Lung (tissue), 12 donors: ENCODE measurements around the gene WDR38. TPM values are rescaled to one million over a fixed set of nuclear protein-coding genes. Genes with fewer than 3 reads are reported as not detected.
"Not testable (repeated sequence)": the region's sequence is repeated elsewhere in the genome, so short reads cannot be mapped to it uniquely, and the experiment has no call there.

ENCODE experiments used
- ATAC-seq: fragments of 200-7000 bp; cut with Tn5 transposase; one replicate; pipeline ENCODE4 v1.9.1; 2020; ENCODE audit warnings: moderate number of reproducible peaks; ENCODE audit not compliant: insufficient read depth, low FRiP score
- DNase-seq, 3 donors: peaks; one replicate each; pipeline ENCODE4 v3.0.0-alpha.2; 2013 to 2017
- H3K27ac ChIP-seq, 2 donors: one replicate each; pipeline ENCODE4 v1.5.1; 2013; ENCODE audit warnings: mild to moderate bottlenecking in 2 of 2, moderate library complexity in 2 of 2, control low read depth in 1 of 2, inconsistent platforms in 1 of 2, low read depth in 1 of 2, low read length in 1 of 2
- H3K27me3 ChIP-seq, 3 donors: one replicate each; pipeline ENCODE4 v1.5.1; 2013; ENCODE audit warnings: low read length in 2 of 3; ENCODE audit not compliant: control insufficient read depth in 3 of 3, insufficient read depth in 3 of 3
- H3K36me3 ChIP-seq, 4 donors: one replicate each; pipeline ENCODE4 v1.5.1; 2013; ENCODE audit warnings: low read length in 4 of 4, mild to moderate bottlenecking in 1 of 4, moderate library complexity in 1 of 4; ENCODE audit not compliant: control insufficient read depth in 4 of 4, insufficient read depth in 4 of 4
- H3K4me1 ChIP-seq, 5 donors: one replicate each; pipeline ENCODE4 v1.5.1; 2013; ENCODE audit warnings: low read length in 5 of 5, mild to moderate bottlenecking in 2 of 5, moderate library complexity in 1 of 5; ENCODE audit not compliant: control insufficient read depth in 5 of 5, insufficient read depth in 5 of 5
- H3K4me3 ChIP-seq: one replicate; pipeline ENCODE4 v1.5.1; 2013; ENCODE audit warnings: mild to moderate bottlenecking, control low read depth, moderate library complexity
- H3K9ac ChIP-seq, 2 donors: one replicate each; pipeline ENCODE4 v1.5.1; 2013; ENCODE audit warnings: low read length in 2 of 2, control low read depth in 1 of 2; ENCODE audit not compliant: insufficient read depth in 1 of 2
- H3K9me3 ChIP-seq, 4 donors: one replicate each; pipeline ENCODE4 v1.5.1; 2013; ENCODE audit warnings: low read length in 3 of 4, mild to moderate bottlenecking in 1 of 4, moderate library complexity in 1 of 4; ENCODE audit not compliant: control insufficient read depth in 4 of 4, insufficient read depth in 3 of 4
- WGBS, 2 donors: extraction: QIAGEN DNeasy Blood & Tissue Kit; methylation state at CpG; one replicate each; pipeline ENCODE4 v1.1.7; 2013; 5-methylcytosine and 5-hydroxymethylcytosine counted together
- polyA plus RNA-seq, 2 donors: library from polyadenylated mRNA; stranded (reverse); fragments of 200-250 nt; gene quantifications; one replicate each; pipeline ENCODE4 v1.2.1, GENCODE V29; 2013
- total RNA-seq, 2 donors: library from RNA; depleted of rRNA in 1 of 2; stranded (reverse); fragments of >200 nt in 1 of 2; gene quantifications; one replicate each; pipeline ENCODE4 v1.2.1, GENCODE V29; 2014 to 2021
- TF ChIP-seq, protein P1 (sequence below): IDR thresholded peaks from 2 replicates; pipeline ENCODE4 v1.5.1; 2012; ENCODE audit warnings: mild to moderate bottlenecking; ENCODE audit errors: control extremely low read depth, extremely low read depth
- donor health status: control.
- donor health status: control.
- donor health status: Bipolar disorder and iron deficiency.
- donor health status: healthy.
- donor health status: DM: yes; HTN: yes; CAD: no.

Gene WDR38
- total and polyA plus RNA-seq, 4 donors = 6.0 to 28.9 (median 12.1) TPM

DNA sequence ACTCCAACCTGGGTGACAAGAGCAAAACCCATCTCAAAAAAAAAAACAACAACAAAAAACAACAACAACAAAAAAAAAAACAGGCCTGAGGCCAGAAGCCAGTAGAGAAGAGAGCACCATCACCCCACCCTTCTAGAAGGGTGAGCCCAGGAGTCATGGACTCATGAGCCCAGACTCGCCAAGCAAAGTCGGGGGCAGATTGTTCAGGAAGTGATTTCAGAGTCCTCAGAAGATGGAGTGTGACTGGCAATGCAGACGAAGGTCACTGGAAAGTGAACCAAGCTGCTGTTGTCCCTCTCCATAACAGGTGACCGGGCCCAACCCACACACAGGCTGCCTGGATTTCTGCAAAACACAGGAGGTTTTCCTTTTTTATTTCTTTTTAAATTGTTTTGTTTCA, 9.0 kb upstream of the WDR38 start:
- Histone ChIP-seq H3K27me3 (no peaks in the 10 kb centered on the region), H3K36me3 (no peaks in the 10 kb centered on the region), H3K27ac (no peak overlapping the region), H3K4me1 (peaks cover 0 to 4% (median 0%) of the 10 kb centered on the region in 5 donors), H3K9ac (no peak overlapping the region), H3K4me3 (no peak overlapping the region), H3K9me3 (no peaks in the 10 kb centered on the region)
- WGBS, 2 donors = 68 to 72% methylated on average over 4 of the region's 4 CpGs
- ATAC-seq (no peak), DNase-seq (no peak)
- TF ChIP-seq, protein P1, sequence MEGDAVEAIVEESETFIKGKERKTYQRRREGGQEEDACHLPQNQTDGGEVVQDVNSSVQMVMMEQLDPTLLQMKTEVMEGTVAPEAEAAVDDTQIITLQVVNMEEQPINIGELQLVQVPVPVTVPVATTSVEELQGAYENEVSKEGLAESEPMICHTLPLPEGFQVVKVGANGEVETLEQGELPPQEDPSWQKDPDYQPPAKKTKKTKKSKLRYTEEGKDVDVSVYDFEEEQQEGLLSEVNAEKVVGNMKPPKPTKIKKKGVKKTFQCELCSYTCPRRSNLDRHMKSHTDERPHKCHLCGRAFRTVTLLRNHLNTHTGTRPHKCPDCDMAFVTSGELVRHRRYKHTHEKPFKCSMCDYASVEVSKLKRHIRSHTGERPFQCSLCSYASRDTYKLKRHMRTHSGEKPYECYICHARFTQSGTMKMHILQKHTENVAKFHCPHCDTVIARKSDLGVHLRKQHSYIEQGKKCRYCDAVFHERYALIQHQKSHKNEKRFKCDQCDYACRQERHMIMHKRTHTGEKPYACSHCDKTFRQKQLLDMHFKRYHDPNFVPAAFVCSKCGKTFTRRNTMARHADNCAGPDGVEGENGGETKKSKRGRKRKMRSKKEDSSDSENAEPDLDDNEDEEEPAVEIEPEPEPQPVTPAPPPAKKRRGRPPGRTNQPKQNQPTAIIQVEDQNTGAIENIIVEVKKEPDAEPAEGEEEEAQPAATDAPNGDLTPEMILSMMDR = no peak

DNA sequence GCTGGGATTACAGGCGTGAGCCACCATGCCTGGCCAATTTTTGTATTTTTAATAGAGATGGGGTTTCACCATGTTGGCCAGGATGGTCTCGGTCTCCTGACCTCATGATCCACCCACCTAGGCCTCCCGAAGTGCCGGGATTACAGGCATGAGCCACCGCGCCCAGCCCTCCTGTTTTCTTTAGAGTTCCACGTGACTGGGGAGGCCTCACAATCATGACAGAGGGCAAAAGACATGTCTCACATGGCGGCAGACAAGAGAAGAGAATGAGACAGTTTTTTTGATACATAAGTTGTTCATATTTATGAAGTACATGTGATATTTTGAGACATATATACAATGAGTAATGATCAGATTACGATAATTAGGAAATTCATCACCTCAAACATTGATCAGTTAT, 6.8 kb upstream of the WDR38 start:
- not testable (repeated sequence) for DNase-seq, H3K36me3 ChIP-seq, ATAC-seq, H3K27me3 ChIP-seq, H3K4me1 ChIP-seq, H3K27ac ChIP-seq, H3K9me3 ChIP-seq, H3K9ac ChIP-seq, H3K4me3 ChIP-seq
- WGBS, 2 donors = 94% methylated on average over 9 of the region's 9 CpGs

DNA sequence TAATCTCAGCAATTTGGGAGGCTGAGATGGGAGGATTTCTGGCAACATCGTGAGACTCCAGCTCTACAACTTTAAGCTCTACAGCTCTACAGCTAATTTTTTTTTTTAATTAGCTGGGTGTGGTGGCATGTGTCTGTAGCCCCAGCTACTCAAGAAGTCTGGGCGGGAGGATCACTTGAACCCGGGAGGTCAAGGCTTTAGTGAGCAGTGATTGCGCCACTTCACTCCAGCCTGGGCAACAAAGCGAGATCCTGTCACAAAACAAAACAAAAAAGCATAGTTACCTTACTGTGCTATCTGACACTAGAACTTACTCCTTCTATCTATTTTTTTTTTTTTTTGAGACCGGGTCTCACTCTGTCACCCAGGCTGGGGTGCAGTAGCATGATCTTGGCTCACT, 6.3 kb upstream of the WDR38 start:
- no peaks in the 10 kb centered on the region for H3K27me3 ChIP-seq
- DNase-seq = no peak
- ATAC-seq = no peak
- WGBS, 2 donors = 80 to 82% methylated on average over 6 of the region's 6 CpGs
- TF ChIP-seq, protein P1 = no peak
- no peak overlapping the region for H3K9ac ChIP-seq
- no peak overlapping the region for H3K27ac ChIP-seq
- H3K4me1 ChIP-seq = no peaks in the 10 kb centered on the region
- H3K36me3 ChIP-seq = no peaks in the 10 kb centered on the region
- no peak overlapping the region for H3K4me3 ChIP-seq
- no peaks in the 10 kb centered on the region for H3K9me3 ChIP-seq

DNA sequence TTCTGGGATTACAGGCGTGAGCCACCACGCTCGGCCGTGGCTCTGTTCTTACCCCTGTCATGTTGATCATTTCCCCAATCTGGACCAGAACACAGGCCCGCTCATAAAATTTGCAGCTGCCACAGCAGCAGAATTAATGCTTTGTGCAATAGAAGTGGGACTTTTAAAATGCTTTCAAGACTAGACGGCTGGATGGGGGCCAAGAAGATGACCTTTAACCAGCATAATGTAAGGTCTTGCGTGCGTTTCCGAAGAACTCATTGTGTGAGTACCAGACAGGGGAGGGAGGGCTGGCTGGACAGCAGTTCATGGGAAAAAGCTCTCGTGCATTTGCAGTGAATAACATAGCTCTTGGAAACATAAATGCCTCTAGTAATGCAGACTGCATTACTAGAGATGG, 3.5 kb upstream of the WDR38 start:
- Histone ChIP-seq H3K36me3 (no peaks in the 10 kb centered on the region), H3K9me3 (no peaks in the 10 kb centered on the region), H3K4me3 (no peak overlapping the region), H3K27ac (no peak overlapping the region), H3K27me3 (no peaks in the 10 kb centered on the region), H3K9ac (no peak overlapping the region), H3K4me1 (peaks cover 0 to 5% (median 0%) of the 10 kb centered on the region in 5 donors)
- ATAC-seq (no peak), DNase-seq (peak in 2 of 3 donors; percentile 57 to 79)
- WGBS, 2 donors = 75 to 83% methylated on average over 10 of the region's 10 CpGs
- TF ChIP-seq, protein P1 = no peak
